ENCODE results near the gene GAMT.

GRCh38 chr19:1383017-1383311 lies 18.4 kb downstream of the GAMT start:
- TF ChIP-seq CTCF (IDR thresholded peaks at IDR 0.05; ENCODE audit: low read depth, low read length) = no peak
- TF ChIP-seq POLR2A (IDR thresholded peaks at IDR 0.05; ENCODE audit: extremely low read depth, insufficient read length) = no peak

Data from NB4 (cell line).